SKM-1 treated with dmso at 0.1 percent for 144 hours (cell line): ENCODE data around the gene UBA1.

ENCODE experiments used
- DNase-seq: peaks from one replicate; lab custom pipeline; 2025; ENCODE audit not compliant: unreplicated experiment; lab: John Stamatoyannopoulos, UW

UBA1 gene

GRCh38 chrX:47169726-47170515 lies 23.7 kb upstream of the UBA1 start:
- no peak for DNase-seq

- no peak for DNase-seq
Observed at GRCh38 chrX:47170861-47171692, 22.6 kb upstream of the UBA1 start.

GRCh38 chrX:47171996-47172395 lies 21.6 kb upstream of the UBA1 start:
- DNase-seq = no peak

- no peak for DNase-seq
Observed at GRCh38 chrX:47172549-47172948, 21.1 kb upstream of the UBA1 start.

- DNase-seq = no peak
Observed at GRCh38 chrX:47172971-47173792, 20.4 kb upstream of the UBA1 start.

GRCh38 chrX:47174376-47174775 lies 19.3 kb upstream of the UBA1 start:
- DNase-seq = no peak

GRCh38 chrX:47174846-47175587 lies 18.6 kb upstream of the UBA1 start:
- no peak for DNase-seq

GRCh38 chrX:47175588-47175980 lies 18.0 kb upstream of the UBA1 start:
- DNase-seq = no peak

GRCh38 chrX:47176101-47176740 lies 17.4 kb upstream of the UBA1 start:
- DNase-seq = no peak

- DNase-seq = no peak
Observed at GRCh38 chrX:47177079-47177478, 16.6 kb upstream of the UBA1 start.

GRCh38 chrX:47178337-47178736 lies 15.3 kb upstream of the UBA1 start:
- DNase-seq = no peak

GRCh38 chrX:47179221-47179927 lies 14.3 kb upstream of the UBA1 start:
- no peak for DNase-seq

- DNase-seq = no peak
Observed at GRCh38 chrX:47179928-47180255, 13.7 kb upstream of the UBA1 start.

- no peak for DNase-seq
Observed at GRCh38 chrX:47180346-47180745, 13.3 kb upstream of the UBA1 start.

- no peak for DNase-seq
Observed at GRCh38 chrX:47181301-47181700, 12.3 kb upstream of the UBA1 start.

GRCh38 chrX:47182106-47182700 lies 11.4 kb upstream of the UBA1 start:
- DNase-seq = no peak

- no peak for DNase-seq
Observed at GRCh38 chrX:47184486-47184885, 9.1 kb upstream of the UBA1 start.

GRCh38 chrX:47185241-47185640 lies 8.4 kb upstream of the UBA1 start:
- no peak for DNase-seq

GRCh38 chrX:47186096-47186740 lies 7.4 kb upstream of the UBA1 start:
- DNase-seq = no peak
